GM20000 (cell line): ENCODE results near the gene ODF2.
"Not testable (repeated sequence)": the region's sequence is repeated elsewhere in the genome, so short reads cannot be mapped to it uniquely, and the experiment has no call there.

Source experiments
- DNase-seq: peaks from one replicate; pipeline ENCODE4 v3.0.0; 2012; ENCODE audit warnings: low spot score
- TF ChIP-seq, protein P1 (sequence below): IDR thresholded peaks from 2 replicates; pipeline ENCODE4 v1.5.1; 2012; ENCODE audit warnings: mild to moderate bottlenecking, control low read depth; ENCODE audit errors: extremely low read depth, missing control alignments

ODF2 gene

DNA sequence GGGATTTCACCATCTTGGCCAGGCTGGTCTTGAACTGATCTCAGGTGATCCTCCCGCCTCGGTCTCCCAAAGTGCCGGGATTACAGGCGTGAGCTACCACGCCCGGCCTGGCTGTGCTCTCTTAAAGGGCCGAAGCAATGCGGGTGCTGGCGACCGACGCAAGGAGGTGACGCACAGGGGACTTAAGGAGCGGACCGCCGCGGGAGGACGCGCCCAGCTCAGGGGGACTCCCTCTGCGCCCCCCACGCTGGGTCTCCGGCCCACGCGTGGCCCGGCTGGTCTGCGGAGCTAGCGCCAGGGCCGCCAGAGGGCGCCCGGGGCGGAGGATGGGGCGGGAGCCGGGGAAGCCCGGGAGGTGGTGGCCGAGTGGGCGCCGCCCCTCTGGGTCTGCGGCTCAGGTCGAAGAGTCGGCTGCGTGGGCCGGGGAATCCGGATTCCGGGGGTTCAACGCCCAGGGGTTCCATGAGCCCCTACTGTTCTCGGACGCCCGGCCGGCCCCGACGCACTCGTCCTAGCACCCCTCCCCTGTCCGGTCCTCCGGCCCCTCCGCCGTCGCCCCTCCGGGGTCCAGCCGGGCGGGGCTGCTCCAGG lies 35.7 kb upstream of the ODF2 start:
- TF ChIP-seq, protein P1, sequence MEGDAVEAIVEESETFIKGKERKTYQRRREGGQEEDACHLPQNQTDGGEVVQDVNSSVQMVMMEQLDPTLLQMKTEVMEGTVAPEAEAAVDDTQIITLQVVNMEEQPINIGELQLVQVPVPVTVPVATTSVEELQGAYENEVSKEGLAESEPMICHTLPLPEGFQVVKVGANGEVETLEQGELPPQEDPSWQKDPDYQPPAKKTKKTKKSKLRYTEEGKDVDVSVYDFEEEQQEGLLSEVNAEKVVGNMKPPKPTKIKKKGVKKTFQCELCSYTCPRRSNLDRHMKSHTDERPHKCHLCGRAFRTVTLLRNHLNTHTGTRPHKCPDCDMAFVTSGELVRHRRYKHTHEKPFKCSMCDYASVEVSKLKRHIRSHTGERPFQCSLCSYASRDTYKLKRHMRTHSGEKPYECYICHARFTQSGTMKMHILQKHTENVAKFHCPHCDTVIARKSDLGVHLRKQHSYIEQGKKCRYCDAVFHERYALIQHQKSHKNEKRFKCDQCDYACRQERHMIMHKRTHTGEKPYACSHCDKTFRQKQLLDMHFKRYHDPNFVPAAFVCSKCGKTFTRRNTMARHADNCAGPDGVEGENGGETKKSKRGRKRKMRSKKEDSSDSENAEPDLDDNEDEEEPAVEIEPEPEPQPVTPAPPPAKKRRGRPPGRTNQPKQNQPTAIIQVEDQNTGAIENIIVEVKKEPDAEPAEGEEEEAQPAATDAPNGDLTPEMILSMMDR = peak; percentile 88
- peak; percentile 96 for DNase-seq

DNA sequence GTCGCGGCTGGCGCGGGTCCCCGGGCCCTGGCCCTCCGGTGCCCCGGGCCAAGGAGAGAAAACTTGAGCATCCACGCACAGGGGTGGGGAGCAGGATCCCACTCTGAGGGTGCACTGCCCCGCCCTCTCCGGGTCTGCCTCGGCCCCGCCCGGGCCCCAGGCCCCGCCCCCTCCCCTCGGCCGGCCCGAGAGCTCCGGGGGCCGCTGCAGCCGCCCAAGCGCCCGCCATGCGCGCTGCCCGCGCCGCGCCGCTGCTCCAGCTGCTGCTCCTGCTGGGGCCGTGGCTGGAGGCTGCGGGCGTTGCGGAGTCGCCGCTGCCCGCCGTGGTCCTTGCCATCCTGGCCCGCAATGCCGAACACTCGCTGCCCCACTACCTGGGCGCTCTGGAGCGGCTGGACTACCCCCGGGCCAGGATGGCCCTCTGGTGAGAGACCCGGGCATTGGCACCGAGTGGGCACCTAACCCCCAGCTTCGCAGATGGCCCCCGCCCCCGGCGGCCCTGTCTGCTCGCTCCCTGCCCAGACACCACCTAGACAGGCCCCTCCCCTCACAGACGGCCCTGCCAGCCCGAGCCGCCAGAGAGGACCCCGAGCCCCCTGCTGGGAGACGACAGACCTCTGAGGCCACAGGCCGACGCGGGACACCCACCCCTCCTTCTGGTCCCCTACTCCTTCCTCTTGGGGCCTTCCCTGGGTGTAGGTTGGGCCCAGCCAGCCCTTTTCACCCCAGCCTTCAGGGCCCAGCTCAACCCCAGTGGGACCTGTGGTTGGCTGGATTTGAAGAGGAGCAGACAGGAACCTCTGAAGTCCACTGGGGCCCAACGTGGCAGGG lies 34.9 kb upstream of the ODF2 start, which contains the start of gene CERCAM:
Gene CERCAM, plus strand, starts transcription at position 207 of the 831 bp plus-strand sequence. Its CDS starts 21 bp downstream, at position 228.
- TF ChIP-seq, protein P1 = no peak
- peak; percentile 94 for DNase-seq

DNA sequence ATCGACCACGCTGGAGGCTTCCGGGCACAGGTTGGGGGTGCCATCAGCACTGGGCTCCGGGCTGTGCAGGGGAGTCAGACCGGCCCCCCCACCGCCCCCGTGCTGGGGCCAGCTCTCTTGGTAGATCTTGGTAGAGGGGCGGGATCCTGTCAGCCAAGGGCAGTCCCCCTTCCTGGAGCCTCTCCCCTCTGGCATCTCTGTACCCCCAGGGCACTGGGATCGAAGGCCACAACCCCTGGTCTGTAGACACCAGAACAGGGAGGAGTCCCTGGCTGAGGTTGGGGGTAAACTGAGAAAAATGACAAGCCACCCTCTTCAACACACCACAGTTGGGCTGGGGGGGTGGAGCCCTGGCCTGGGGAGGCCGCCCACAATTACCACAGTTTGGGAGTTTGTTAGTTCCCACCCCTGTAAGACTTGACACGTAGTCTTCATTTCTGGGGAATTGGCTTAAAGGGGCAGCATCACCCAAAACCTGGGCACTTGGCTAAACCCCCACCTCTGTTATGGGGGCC lies 34.3 kb upstream of the ODF2 start:
- TF ChIP-seq, protein P1 = no peak
- no peak for DNase-seq

DNA sequence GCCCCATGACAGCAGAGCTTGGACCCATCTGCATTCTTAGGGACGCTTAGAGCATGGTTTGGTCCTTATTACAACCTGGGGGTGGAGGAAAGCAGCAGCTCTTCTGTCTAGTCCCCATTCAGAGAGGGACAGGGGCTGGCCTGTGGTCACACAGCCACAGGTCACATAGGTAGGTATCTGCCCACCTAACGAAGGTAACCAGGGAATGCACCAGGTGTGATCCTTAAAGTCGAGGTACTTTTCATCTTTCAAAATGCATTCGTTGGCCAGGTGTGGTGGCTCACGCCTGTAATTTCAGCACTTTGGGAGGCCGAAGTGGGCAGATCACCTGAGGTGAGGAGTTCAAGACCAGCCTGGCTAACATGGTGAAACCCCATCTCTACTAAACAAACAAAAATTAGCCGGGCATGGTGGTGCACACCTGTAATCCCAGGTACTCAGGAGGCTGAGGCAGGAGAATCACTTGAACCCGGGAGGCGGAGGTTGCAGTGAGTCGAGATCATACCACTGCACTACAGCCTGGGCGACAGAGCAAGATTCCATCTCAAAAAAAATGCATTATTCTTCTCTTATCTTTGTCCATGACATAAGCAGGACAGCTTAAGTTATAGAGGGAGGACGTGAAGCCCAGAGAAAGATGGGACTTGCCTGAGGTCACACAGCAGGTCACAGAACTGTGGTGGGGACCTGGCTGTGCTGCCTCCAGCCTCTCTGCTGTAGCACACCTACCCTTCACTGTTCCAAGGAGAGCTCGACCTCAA lies 33.6 kb upstream of the ODF2 start:
- not testable (repeated sequence) for DNase-seq

DNA sequence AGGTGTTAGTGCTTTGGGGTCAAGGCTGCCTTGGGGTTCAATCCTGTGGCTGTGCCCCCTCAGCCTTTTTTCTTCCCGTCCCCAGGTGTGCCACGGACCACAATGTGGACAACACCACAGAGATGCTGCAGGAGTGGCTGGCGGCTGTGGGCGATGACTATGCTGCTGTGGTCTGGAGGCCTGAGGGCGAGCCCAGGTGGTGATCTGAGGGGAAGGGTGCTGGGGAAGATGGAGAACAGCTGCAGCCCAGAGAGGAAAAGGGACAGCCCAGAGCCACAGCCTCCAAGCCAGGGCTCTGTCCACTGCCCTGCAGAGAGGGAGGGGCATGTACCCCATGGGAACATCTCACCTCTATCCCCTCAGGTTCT lies 33.0 kb upstream of the ODF2 start:
- TF ChIP-seq, protein P1 = no peak
- DNase-seq = no peak

DNA sequence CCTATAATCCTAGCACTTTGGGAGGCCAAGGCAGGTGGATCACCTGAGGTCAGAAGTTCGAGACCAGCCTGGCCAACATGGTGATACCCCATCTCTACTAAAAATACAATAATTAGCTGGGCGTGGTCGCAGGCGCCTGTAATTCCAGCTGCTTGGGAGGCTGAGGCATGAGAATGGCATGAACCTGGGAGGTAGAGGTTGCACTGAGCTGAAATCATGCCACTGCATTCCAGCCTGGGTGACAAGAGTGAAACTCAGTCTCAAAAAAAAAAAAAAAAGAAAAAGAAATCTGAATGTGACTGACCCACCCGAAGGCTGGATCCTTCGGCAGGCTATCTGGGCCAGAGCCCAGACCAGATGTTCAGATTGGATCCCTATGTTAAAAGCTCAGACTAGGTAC lies 32.5 kb upstream of the ODF2 start:
- DNase-seq = not testable (repeated sequence)

DNA sequence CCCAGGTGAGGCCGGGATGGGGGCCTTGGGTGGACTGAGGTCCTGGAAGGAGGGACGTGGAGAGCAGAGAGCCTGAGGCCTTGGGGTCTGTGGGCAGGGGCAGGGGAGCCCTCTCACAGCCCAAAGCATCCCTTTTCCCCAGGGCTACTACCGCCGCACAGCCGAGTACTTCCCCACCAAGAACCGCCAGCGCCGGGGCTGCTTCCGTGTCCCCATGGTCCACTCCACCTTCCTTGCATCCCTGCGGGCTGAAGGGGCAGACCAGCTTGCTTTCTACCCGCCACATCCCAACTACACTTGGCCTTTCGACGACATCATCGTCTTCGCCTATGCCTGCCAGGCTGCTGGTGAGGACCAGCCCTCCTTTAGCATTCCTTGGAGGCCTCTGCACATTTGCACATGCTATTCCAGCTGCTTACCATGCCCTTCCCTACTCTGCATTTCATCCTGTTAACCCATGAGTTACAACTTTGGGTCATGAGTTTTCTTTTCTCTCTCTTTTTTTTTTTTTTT lies 31.5 kb upstream of the ODF2 start:
- no peak for DNase-seq
- TF ChIP-seq, protein P1 = no peak
